CD4-positive, alpha-beta T cell treated with Interleukin-21 for 1 hour (primary cell): ENCODE data around the gene ADGRG1.

Source experiments
- DNase-seq: peaks from one replicate; pipeline ENCODE4 v3.0.0-alpha.2; 2020

The ADGRG1 gene

GRCh38 chr16:57606847-57607501 is 21.5 kb upstream of the ADGRG1 start:
- no peak for DNase-seq

GRCh38 chr16:57607676-57608461 is 20.6 kb upstream of the ADGRG1 start:
- no peak for DNase-seq

GRCh38 chr16:57608462-57609113 is 19.8 kb upstream of the ADGRG1 start:
- DNase-seq: no peak

- peak; percentile 65 for DNase-seq
These were observed 18.7 kb upstream of the ADGRG1 start for GRCh38 chr16:57609541-57610401.

- no peak for DNase-seq
These were observed 17.8 kb upstream of the ADGRG1 start for GRCh38 chr16:57610611-57611010.

GRCh38 chr16:57611181-57611580 is 17.2 kb upstream of the ADGRG1 start:
- DNase-seq: no peak

GRCh38 chr16:57611706-57612105 is 16.7 kb upstream of the ADGRG1 start:
- no peak for DNase-seq

GRCh38 chr16:57612494-57612893 is 15.9 kb upstream of the ADGRG1 start:
- no peak for DNase-seq

- DNase-seq: no peak
These were observed 14.9 kb upstream of the ADGRG1 start for GRCh38 chr16:57613514-57613913.

- DNase-seq: no peak
These were observed 13.9 kb upstream of the ADGRG1 start for GRCh38 chr16:57614536-57614935.

GRCh38 chr16:57614944-57615343 is 13.5 kb upstream of the ADGRG1 start:
- no peak for DNase-seq

GRCh38 chr16:57615813-57616212 is 12.6 kb upstream of the ADGRG1 start:
- DNase-seq: no peak

GRCh38 chr16:57616241-57616640 is 12.2 kb upstream of the ADGRG1 start:
- no peak for DNase-seq

GRCh38 chr16:57616876-57617275 is 11.6 kb upstream of the ADGRG1 start:
- DNase-seq: no peak

- peak; percentile 16 for DNase-seq
These were observed 10.8 kb upstream of the ADGRG1 start for GRCh38 chr16:57617604-57618111.

- DNase-seq: no peak
These were observed 9.9 kb upstream of the ADGRG1 start for GRCh38 chr16:57618296-57619132.

GRCh38 chr16:57619133-57619605 is 9.3 kb upstream of the ADGRG1 start:
- no peak for DNase-seq

- no peak for DNase-seq
These were observed 8.7 kb upstream of the ADGRG1 start for GRCh38 chr16:57619606-57620334.

- no peak for DNase-seq
These were observed 7.8 kb upstream of the ADGRG1 start for GRCh38 chr16:57620335-57621231.
